Astrocyte of the hippocampus (primary cell): ENCODE data around the gene CLN3.

ENCODE experiments used
- DNase-seq: peaks from one replicate; pipeline ENCODE4 v3.0.0; 2011; ENCODE audit warnings: low read depth, low spot score

Gene CLN3

GRCh38 chr16:28491970-28492474 is at the start of gene CLN3:
Gene CLN3, minus strand, starts transcription at chr16:28492074. Its CDS starts 315 bp downstream, at chr16:28491759.
- peak; percentile 97 for DNase-seq

GRCh38 chr16:28540346-28540745 is 48.5 kb upstream of the CLN3 start:
- no peak for DNase-seq

GRCh38 chr16:28538733-28539596 is 47.1 kb upstream of the CLN3 start, which contains the start of gene NUPR1:
Gene NUPR1, minus strand, starts transcription at chr16:28538974. Its CDS starts 67 bp downstream, at chr16:28538907.
- peak; percentile 97 for DNase-seq

- DNase-seq, result no peak
These were observed 46.3 kb upstream of the CLN3 start for GRCh38 chr16:28537964-28538732.

- no peak for DNase-seq
These were observed 45.2 kb upstream of the CLN3 start for GRCh38 chr16:28537076-28537475.

- DNase-seq, result no peak
These were observed 42.9 kb upstream of the CLN3 start for GRCh38 chr16:28534542-28535373.

- no peak for DNase-seq
These were observed 41.2 kb upstream of the CLN3 start for GRCh38 chr16:28532940-28533647.

GRCh38 chr16:28531777-28532744 is 40.2 kb upstream of the CLN3 start:
- DNase-seq, result peak; percentile 33

- no peak for DNase-seq
These were observed 37.2 kb upstream of the CLN3 start for GRCh38 chr16:28529124-28529523.

GRCh38 chr16:28528463-28528867 is 36.6 kb upstream of the CLN3 start:
- DNase-seq, result no peak

- no peak for DNase-seq
These were observed 36.1 kb upstream of the CLN3 start for GRCh38 chr16:28527985-28528384.

GRCh38 chr16:28527100-28527785 is 35.4 kb upstream of the CLN3 start:
- DNase-seq, result peak; percentile 50

GRCh38 chr16:28526201-28527099 is 34.6 kb upstream of the CLN3 start:
- no peak for DNase-seq

GRCh38 chr16:28524681-28525171 is 32.9 kb upstream of the CLN3 start:
- DNase-seq, result no peak

- DNase-seq, result no peak
These were observed 30.9 kb upstream of the CLN3 start for GRCh38 chr16:28522792-28523191.

GRCh38 chr16:28521436-28521835 is 29.6 kb upstream of the CLN3 start:
- DNase-seq, result no peak

- DNase-seq, result no peak
These were observed 28.8 kb upstream of the CLN3 start for GRCh38 chr16:28520672-28521071.

GRCh38 chr16:28514246-28514645 is 22.4 kb upstream of the CLN3 start:
- DNase-seq, result no peak
